Body of pancreas (tissue), 4 donors: ENCODE measurements around the gene UBAP2L.

Experiments used
- POLR2A ChIP-seq, 3 donors: fragments of 450-650 bp; IDR thresholded peaks; one replicate each; pipeline ENCODE4 v1.6.1; 2016; ENCODE audit warnings: antibody characterized with exemption in 3 of 3, mild to moderate bottlenecking in 2 of 3
- TF ChIP-seq, protein P1 (sequence below), 7 experiments: fragments of 450-650 bp in 4 of 7; fragments of 200-600 bp in 3 of 7; sonication (generic) in 3 of 7; IDR thresholded peaks; one replicate each; pipeline ENCODE4 v1.5.1; 2016 to 2019; ENCODE audit warnings: antibody characterized with exemption in 7 of 7

- TF ChIP-seq POLR2A (IDR thresholded peaks at IDR 0.05): no peak
- TF ChIP-seq, protein P1, sequence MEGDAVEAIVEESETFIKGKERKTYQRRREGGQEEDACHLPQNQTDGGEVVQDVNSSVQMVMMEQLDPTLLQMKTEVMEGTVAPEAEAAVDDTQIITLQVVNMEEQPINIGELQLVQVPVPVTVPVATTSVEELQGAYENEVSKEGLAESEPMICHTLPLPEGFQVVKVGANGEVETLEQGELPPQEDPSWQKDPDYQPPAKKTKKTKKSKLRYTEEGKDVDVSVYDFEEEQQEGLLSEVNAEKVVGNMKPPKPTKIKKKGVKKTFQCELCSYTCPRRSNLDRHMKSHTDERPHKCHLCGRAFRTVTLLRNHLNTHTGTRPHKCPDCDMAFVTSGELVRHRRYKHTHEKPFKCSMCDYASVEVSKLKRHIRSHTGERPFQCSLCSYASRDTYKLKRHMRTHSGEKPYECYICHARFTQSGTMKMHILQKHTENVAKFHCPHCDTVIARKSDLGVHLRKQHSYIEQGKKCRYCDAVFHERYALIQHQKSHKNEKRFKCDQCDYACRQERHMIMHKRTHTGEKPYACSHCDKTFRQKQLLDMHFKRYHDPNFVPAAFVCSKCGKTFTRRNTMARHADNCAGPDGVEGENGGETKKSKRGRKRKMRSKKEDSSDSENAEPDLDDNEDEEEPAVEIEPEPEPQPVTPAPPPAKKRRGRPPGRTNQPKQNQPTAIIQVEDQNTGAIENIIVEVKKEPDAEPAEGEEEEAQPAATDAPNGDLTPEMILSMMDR (IDR thresholded peaks at IDR 0.05): no peak
Observed at GRCh38 chr1:154223621-154224020, 2.9 kb downstream of the UBAP2L start.
